ENCODE measurements around the gene ZBTB7C.
A peak's percentile ranks its signal among the peaks of the same experiment; 100 is the strongest.

Gene ZBTB7C

DNA sequence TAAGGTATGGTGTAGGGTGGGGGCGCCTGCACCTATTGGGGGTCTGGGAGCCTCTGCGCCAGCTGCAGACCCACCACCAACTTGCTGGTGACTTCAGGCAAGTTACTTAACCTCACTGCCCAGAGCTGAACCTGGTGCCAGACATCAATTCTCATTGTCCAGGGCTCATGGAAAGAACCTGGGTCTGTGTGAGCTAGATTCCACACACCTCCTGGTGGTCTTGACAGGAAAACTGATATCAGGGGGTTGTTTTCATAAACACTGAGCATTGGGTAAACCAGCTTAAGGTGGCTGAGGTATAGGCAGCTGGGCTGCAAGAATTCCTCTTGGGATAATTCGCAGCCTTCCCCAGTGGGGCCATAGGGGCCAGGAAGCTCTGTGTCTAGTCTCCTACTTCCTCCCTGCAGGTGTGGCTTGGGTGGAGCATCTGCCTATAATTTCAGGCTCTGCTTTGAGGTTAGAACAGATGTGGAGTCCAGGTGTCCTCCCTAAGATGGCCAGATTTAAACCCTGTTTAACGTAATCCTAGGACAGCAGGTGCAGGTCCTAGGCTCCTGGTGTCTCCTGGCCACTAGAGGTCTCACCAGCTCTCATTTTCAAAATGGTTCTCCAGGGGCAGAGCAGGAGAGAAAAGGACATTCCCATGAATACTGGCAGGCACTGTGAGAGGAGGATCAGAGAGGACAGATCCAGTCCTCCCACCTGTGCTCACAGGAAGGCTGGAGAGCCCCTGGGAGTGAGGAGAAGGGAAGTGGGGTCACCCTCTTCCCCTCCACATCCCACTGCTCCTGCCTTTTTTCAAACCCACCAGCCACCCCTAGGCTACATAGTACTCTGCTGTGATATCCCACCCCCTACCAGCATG, 378.3 kb downstream of the ZBTB7C start:
- DNase-seq, result peak; percentile 52

DNA sequence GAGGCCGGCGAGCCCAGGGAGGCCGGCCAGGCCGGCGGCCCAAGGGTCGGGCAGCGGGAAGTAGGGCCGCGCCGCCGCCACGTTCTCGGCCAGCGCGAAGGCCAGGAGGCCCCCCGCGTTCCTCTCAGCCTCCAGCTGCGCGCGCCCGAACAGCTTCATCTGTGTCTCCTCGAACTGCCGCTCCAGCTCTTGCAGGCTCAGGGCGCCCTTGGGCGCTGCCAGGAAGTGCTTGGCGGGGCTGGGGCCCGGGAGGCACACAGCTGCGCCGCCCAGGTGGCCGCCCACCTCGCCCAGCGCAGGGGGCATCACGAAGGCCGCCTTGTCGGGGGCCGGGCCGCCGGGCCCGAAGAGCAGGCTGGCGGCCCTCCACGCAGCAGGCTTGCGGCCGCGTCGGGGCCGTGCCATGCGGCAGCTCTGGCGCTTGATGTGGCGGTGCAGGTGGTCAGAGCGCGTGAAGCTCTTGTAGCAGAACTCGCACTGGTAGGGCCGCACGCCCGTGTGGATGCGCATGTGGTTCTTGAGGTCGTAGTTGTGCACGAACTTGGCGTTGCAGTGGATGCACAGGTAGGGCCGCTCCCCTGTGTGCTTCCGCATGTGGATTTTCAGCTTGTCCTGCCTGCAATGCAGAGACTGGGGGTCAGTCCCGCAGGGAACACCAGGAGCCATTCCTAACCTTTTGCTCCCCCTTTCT, 379.7 kb downstream of the ZBTB7C start:
- DNase-seq, result no peak

DNA sequence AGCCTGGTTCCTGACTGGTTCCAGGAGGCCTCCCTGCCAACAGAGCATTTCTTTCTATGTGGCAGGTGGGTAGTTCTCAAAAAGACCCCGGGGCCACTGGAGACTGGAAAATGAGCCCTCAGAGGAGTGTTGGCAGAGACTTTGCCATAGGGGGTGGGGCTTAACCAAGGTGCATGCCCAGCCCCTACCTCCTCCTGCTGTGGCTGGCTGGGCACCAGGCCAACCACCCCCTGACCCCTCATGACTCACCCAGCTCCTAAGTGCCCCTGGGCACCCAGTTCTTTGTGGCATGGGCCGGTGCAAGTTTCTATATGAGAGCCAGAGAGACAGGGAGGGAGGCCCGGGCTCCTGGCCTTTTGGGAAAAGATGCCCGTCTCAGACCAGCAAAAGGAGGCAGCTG, 380.5 kb downstream of the ZBTB7C start:
- no peak for DNase-seq

DNA sequence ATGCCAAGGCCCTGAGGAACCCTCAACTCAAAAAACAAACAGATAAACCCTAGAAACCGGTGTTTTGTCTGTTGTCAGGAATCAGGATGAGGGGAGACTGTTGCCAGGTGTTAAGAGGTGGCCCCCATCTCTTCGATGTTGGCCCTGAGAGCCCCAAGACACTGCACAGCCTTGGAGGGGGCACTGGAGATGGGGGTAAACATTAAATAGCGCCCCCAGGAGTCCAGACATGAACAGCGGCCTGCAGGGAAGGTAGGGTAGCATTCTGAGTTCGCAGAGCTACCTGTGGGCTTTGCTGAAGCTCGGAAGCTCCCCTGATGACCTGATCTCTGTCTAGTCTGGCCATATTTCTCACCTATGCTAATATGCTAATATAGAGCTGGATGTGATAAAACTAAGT, 381.1 kb downstream of the ZBTB7C start:
- DNase-seq, result no peak

DNA sequence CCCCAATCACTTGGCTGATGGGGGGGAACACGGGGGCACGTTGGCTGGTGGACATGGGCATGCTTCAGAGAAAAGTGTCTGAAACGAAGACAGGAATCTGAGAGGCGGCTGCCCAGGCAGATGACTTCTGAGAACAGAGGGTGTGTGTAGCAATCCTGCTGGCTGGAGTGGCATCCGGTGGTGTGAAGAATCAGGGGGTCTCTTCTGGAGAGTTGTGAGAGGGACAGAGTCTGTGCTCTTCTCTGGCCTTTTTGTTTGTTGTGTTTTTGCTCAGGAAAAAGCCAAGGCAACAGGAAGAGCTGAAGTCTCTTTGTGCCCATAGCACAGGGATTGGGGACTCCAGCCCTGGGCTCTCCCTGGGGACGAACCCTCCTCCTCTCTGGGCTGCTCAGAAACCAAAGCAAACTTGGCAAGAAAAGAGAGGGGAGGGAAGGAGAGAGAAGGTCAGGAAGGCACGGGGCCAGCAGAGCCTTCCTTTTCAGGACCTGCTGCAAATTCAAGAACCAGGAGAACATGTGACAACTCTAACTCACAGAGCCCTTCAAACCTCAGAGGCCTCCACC, 381.7 kb downstream of the ZBTB7C start:
- no peak for DNase-seq

DNA sequence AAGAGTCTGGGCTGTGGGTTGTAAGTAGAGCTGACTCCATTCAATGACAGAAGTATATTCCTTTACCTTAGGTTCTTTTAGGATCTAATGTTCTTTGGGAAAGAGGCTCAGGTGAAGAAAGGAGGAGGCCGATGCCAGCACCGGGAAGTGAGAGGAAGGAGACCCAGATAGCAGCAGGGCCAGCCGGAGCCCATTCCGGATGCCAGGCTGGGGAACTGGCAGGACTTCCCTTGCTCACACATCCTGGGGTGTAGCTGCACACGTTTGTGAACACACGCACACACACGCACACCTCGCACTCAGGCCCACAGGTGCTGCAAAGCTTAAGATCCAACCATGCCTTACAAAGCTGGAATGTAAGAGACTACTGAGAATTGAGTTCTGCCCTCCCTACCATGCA, 383.0 kb downstream of the ZBTB7C start:
- DNase-seq, result no peak

DNA sequence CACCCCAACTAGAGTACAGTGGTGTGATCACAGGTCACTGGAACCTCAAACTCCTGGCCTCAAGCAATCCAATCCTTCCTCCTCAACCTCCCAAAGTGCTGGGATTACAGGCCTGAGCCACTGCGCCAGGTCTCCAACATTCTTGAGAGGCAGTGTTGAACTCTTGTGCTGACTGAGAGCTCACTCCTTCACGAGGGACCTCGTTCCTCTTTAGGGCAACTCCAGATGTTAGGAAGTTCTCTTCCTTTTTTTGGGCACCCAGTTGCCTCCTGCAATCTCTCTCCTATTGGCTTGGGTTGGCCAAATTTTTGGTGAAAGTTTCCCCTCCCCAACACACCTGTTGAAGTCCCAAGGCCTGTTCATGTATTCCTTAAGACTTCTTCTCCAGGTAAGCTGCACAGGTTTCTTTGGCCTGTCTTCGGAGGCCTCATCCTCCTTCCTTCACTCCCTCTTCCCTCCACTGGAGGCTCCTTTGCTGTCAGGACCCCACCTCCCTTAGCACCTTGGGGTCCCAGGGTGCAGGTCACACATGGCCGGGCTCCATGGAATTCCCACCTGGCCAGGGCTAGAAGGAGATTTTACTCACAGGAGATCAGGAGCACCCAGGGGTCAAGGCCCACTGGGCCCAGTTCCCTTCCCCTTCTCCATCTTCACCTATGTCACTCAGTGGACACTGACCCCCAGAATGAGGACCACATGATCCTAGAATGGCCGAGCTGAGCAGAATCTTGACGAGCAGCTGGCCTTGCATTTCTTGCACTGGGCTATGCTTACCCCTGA, 384.1 kb downstream of the ZBTB7C start:
- DNase-seq, result no peak

DNA sequence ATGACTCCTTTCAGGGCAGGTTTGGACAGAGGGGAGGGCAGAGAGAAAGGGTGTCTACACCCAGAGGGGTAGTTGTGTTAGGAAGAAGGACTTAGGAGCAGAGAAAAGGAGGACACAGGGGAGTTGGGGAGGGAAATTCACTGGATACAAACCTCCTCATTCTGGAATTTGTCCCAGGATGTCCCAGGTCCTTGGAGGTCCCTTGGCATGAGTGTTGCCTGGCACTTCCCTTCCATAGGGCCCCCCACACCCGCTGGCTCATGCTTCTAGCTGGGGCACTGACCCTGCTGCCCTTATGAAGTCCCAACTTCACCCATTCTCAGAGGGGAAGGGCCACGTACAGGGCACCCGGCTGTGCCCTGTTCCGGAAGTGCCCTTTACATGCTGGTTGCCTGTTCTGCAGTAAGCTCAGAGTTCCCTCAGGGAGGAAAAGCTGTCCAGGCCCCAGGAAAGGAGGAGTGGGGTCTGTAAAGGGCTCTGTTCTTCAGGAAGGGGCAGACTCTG, 385.1 kb downstream of the ZBTB7C start:
- no peak for DNase-seq

DNA sequence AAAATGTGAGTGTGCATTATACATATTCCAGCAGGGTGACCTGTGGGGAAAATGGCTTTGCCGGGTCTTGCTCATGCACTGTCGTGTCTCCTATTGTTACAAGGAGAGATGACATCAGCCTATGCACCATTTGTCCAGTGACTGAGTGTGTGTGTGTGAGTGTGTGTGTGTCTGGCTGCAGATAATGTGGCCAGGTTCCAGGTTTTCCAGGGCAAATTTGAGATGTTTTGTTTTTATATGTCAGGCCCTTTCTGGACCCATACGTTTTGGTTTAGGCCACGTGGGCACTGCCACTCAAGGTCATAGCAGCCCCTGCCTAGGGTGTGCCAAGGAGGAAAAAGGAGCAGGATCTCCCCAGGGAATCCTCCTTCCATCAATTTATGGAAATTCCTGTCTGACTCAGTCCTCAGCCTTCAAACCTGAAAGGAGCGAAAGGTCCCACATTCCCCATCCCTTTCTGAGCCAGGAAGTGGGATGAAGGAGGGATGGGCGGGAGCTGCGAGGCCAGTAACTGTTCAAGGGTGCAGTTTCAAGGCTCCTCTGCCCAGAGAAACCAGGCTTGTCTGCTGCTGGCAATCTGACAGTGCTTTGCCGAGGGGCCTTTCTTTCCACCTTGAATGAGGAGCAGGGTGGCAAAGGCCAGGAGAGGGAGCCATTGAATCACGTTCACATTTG, 385.7 kb downstream of the ZBTB7C start:
- peak; percentile 77 for DNase-seq

DNA sequence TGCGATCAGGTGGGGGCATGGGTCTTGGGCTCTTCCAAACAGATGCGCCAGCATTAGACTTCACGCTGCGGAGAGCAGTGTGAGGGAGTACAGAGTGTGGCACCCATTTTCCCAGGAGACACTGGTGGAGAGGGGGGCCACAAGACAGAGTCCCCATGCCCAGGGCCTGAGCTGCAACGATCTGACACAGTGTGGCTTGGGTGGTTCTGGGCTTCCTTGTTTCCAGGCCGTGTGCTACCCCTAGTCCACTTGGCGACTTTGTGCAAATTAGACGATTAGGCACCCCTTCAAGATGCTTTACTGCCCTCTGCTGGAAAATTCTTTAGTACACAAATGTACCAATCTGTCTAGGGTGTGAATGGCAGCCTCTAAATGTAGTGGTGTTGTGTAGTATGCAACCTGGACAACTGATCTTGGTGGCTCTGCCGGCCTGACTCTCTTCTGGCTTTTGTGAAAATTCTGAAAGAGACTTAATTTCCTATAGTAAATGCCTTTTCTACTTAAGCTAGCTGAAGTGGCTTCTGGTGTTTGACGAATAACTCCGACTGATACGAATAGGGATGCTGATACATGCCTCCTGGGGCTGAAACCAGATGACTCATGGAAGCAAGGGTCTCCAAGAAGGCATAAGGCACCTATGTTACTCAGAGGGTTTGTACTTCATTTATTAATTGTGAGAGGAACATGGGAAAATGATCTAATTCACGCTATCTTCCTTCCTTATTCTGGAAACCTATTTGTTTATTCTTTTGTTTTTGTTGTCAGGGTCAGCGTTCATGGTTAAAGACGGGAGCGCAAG, 386.5 kb downstream of the ZBTB7C start:
- DNase-seq, result peak; percentile 65

DNA sequence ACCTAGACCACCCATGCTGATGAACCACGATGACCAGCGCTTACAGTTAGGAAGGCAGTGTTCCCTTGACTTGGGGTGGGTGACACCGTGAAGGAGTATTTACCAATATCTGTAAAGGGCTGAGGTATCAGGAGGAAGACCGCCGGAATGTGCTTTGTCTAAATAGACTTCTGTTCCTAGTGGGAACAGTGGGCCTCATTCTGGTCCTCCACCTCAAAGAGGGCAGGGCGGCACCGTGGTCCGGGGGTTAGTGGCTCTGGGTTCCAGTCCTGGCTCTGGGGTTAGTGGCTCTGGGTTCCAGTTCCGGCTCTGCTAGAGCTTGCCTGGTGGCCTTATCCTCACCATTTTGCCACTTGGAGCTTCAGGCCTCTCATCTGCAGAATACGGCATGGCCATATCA, 387.2 kb downstream of the ZBTB7C start:
- DNase-seq, result no peak

DNA sequence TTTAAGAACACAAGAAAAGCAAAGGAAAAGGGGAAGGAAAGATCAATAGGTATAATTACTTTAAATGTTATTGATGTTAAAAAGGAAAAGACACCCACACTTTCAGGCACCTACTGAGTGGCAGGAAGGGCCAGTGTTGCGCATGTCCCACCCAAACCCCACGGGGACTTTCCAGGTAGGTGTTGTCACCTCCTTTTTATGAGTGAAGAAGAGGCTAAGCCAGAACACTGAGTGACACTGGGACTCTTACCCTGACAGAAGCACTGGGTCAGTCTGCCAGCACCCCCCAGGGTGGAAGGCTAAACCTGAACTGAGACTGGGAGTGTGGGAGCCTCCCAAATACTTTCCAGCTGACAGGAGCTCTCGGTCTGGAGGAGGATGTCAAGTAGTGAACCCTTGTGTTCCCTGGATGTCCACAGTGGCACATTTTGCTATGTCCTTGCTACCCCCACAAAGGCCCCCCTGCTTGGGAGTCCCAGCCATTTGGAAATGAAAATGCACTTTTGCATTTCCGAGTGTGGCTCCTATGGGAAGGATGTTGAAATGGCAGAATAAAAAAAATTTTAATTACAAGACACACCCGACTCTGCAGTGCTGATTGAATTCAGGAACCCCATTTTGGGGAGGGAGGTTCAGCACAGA, 387.8 kb downstream of the ZBTB7C start:
- no peak for DNase-seq

DNA sequence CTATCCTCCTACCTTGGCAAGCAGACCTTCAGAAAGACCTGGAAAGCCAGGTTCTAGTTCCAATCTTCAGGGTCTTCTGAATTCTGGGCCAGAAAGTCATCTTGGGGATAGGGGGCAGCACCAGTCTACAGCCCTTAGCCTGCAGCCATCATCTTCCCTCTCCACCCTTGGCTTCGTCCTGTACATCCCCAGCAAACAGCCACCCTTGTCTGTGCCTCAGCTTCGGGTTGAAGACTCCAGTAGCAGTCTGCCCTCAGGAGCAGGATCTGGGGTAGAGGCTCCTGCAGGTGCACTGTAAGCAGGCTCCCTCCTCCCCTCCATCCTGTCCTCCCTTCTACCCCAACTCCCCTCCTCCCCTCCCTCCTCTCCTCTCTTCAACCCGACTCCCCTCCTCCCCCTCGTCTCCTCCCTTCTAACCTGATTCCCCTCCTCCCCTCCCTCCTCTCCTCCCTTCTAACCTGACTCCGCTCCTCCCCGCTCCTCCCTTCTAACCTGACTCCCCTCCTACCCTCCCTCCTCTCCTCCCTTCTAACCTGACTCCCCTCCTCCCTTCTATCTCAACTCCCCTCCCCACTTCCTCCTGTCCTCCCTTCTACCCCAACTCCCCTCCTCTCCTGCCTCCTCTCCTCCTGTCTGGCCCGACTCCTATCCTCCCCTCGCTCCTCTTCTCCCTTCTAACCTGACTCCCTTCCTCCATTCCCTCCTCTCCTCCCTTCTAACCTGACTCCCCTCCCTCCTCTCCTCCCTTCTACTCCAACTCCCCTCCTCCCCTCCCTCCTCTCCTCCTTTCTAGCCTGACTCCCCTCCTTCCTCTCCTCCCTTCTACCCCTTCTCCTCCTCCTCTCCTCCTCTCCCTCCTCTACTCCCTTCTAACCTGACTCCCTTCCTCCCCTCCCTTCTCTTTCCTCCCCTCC, 388.6 kb downstream of the ZBTB7C start:
- no peak for DNase-seq

DNA sequence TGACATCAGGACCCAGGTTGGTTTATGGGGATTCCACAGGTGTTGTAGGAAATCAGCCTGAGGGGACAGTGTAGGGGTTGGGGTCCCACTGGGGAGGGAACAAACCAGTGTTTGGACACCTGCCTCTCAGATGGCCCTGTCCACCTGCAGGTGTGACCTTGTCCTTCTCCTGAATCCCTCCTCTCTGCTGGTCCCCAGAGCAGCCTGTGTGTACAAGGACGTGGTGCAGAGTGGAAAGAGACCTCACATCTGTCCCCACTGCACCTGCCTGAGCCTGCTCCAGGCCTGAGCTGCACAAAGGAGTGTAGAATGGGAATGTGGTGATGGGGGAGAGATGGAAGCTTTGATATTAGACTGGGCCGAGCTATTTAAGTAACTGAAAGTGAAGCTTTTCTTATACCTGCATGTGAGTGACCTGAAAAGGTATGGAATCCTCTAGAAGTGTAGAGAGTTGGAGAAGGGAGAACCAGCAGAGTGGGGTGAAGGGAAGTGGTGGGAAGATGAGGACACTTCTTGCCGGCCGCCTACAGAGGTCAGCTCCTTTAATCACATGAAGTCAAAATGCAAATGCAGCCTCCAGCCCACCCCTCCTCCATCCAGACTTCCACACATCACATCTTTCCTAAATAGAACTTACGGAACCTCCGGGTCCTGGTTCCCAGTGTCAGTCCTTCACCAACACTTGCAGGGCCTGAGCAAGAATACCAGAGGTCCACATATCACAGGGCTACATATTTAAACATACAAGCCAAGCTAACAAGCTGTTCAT, 389.4 kb downstream of the ZBTB7C start:
- no peak for DNase-seq

DNA sequence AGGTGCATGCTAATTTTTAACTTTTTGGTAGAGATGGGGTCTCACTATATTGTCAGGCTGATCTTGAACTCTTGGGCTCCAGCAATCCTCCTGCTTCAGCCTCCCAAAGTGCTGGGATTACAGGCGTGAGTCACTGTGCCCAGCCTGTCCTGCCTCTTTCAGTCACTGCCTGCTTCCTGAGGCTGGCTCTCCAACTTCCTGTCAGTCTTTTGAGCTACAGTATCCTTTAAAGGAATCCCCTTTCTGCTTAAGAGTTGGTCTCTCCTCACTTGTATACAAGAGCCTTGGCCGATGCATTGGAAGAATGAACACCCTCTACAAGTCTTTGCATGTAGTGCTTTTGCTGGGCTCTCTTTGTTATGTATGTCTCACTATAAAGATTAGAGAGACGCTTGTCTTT, 390.3 kb downstream of the ZBTB7C start:
- no peak for DNase-seq

DNA sequence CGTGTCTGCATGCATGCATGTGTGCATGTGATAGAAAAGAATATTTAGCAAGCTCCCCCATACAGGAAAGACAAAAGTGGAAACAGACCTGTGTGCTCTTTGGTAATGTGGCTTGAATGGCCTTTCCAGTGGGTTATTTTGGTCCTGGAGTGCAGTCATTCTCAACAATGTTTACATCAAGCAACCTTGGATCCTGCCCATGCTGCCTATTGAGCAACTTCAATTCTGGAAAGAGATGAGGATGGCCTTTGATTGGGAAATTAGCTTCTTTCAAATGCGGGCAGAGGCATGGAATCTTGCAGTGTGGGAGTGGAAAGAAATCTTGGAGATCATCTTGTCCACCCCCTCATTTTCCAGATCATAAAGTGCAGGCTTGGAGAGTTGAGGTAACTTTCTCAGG, 391.5 kb downstream of the ZBTB7C start:
- no peak for DNase-seq

DNA sequence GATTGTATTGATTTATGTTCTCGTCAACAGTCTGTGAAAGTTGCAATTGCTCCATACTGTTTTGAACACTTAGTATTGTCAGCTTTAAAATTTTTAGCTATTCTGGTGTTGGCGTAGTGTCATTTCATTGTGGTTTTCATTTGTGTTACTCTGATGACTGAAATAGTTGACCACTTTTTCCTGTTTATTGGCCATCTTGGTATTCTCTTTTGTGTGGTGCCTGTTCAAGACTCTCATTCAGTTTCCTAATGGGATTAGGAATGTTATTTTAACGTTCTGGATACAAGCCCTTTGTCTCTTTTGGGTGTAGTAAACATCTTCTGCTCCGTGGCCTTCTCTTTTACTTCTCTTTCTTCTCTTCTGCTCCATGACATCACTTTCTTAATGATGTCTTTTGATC, 396.0 kb downstream of the ZBTB7C start:
- DNase-seq, result no peak

DNA sequence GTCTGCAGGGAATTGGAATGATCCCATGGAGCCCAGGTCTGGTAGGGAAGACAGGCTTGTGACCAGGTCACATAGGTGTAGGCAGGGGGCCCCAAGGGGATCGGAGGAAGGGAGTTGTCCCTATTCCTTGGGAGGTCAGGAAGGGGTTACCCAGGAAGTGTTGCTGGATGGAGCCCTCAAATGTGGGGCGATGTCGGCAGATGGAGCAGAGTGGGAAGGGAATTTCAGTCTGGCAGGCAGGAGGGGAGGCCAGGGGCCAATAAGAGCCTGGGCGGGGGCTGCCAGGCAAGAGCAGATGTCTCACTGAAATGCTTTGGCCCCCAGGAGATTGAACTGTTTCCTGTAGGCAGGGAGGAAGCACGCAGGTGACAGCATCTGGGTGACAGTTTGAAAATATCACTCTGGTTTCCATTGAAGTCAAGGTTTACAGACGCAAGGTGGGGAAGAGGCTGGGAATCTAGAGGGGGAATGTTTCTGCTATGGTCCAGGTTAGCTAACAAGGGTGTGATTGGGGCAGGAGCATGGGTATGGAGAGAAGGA, 397.2 kb downstream of the ZBTB7C start:
- no peak for DNase-seq

DNA sequence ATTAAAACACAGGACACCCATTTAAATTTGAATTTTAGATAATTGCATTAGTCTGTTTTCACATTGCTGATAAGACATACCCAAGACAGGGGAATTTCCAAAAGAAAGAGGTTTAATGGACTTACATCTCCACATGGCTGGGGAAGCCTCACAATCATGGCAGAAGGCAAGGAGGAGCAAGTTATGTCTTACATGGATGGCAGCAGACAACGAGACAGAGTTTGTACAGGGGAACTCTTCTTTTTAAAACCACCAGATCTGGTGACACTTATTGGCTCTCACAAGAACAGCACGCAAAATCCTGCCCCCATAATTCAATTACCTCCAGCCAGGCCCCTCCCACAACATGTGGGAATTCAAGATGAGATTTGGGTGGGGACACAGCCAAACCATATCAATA, 398.9 kb downstream of the ZBTB7C start:
- no peak for DNase-seq
